RPMI7951 (cell line): ENCODE data around the gene LIPJ. TPM values are rescaled to one million over a fixed set of nuclear protein-coding genes. Genes with fewer than 3 reads are reported as not detected.

Experiments used
- DNase-seq: peaks from one replicate; pipeline ENCODE4 v3.0.0-alpha.2; 2012; ENCODE audit warnings: low read depth
- total RNA-seq: library from RNA; depleted of rRNA; stranded (reverse); fragments of >200 nt; shearing (Covaris generic); gene quantifications from 2 replicates; pipeline ENCODE4 v1.2.3, GENCODE V29; 2014; rRNA removed

LIPJ gene
- total RNA-seq = under 0.01 and 0.12 TPM in 2 replicates

GRCh38 chr10:88586462-88586861 lies at the start of gene LIPJ:
TSS of gene LIPJ (plus strand) at chr10:88586762. CDS start at chr10:88590688, 3,926 bp downstream.
- no peak for DNase-seq

GRCh38 chr10:88537322-88537721 lies 49.2 kb upstream of the LIPJ start:
- DNase-seq = no peak

- peak; percentile 71 for DNase-seq
These were observed 48.5 kb upstream of the LIPJ start for GRCh38 chr10:88538048-88538447.

GRCh38 chr10:88540351-88540750 lies 46.2 kb upstream of the LIPJ start:
- no peak for DNase-seq

GRCh38 chr10:88541116-88541626 lies 45.4 kb upstream of the LIPJ start:
- DNase-seq = no peak

GRCh38 chr10:88542522-88542921 lies 44.0 kb upstream of the LIPJ start:
- DNase-seq = no peak

- no peak for DNase-seq
These were observed 42.3 kb upstream of the LIPJ start for GRCh38 chr10:88544140-88544870.

GRCh38 chr10:88545359-88545758 lies 41.2 kb upstream of the LIPJ start:
- DNase-seq = no peak

- no peak for DNase-seq
These were observed 40.1 kb upstream of the LIPJ start for GRCh38 chr10:88546497-88546896.

GRCh38 chr10:88551246-88551645 lies 35.3 kb upstream of the LIPJ start:
- no peak for DNase-seq

- DNase-seq = peak; percentile 65
These were observed 33.3 kb upstream of the LIPJ start for GRCh38 chr10:88553116-88553752.

GRCh38 chr10:88555190-88555908 lies 31.2 kb upstream of the LIPJ start:
- DNase-seq = no peak

GRCh38 chr10:88557256-88557655 lies 29.3 kb upstream of the LIPJ start:
- no peak for DNase-seq

- DNase-seq = peak; percentile 54
These were observed 28.9 kb upstream of the LIPJ start for GRCh38 chr10:88557658-88558057.

GRCh38 chr10:88562152-88562551 lies 24.4 kb upstream of the LIPJ start:
- DNase-seq = no peak

- DNase-seq = peak; percentile 27
These were observed 21.5 kb upstream of the LIPJ start for GRCh38 chr10:88565072-88565471.

- no peak for DNase-seq
These were observed 4.2 kb upstream of the LIPJ start for GRCh38 chr10:88582411-88582805.

- peak; percentile 65 for DNase-seq
These were observed 3.6 kb upstream of the LIPJ start, which contains the start of gene RNLS for GRCh38 chr10:88582806-88583583. TSS of gene RNLS (minus strand) at chr10:88583318.

- no peak for DNase-seq
These were observed 3.0 kb upstream of the LIPJ start for GRCh38 chr10:88583584-88583957.

GRCh38 chr10:88592381-88592780 lies 5.8 kb downstream of the LIPJ start:
- DNase-seq = no peak

- DNase-seq = no peak
These were observed 6.3 kb downstream of the LIPJ start for GRCh38 chr10:88592906-88593305.

GRCh38 chr10:88594482-88594881 lies 7.9 kb downstream of the LIPJ start:
- no peak for DNase-seq
